Epithelial cell of esophagus (primary cell): ENCODE results near the gene INTS13.
"Not testable (repeated sequence)": the region's sequence is repeated elsewhere in the genome, so short reads cannot be mapped to it uniquely, and the experiment has no call there.

Experiments
- DNase-seq: peaks from one replicate; pipeline ENCODE4 v3.0.0; 2010; ENCODE audit warnings: low read depth
- H3K4me3 ChIP-seq: 2 replicates; pipeline ENCODE4 v1.5.1; 2011; ENCODE audit warnings: mild to moderate bottlenecking, low read length, control low read depth
- TF ChIP-seq, protein P1 (sequence below): IDR thresholded peaks from 2 replicates; pipeline ENCODE4 v1.5.1; 2011; ENCODE audit warnings: low read depth, mild to moderate bottlenecking, low read length, control low read depth, inconsistent platforms; ENCODE audit not compliant: insufficient read depth; ENCODE audit errors: missing control alignments

Gene INTS13

DNA sequence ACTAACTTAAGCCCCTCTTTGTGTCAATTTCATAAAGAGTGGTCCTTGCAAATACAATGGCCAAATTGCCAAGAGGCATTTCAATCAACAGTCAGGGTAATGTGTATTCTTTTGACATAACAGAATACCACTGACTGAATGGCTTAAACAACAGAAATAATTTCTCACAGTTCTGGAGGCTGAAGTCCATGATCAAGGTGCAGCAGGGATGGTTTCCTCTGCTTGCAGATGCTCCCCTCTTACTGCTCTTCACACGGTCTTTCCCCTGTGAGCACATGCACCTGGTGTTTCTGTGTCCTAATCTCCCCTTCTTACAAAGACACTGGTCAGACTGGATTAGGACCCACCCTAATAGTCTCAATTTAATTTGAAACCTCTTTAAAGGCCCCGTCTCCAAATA is 32.4 kb upstream of the INTS13 start:
- H3K4me3 ChIP-seq = no peak overlapping the region
- DNase-seq = no peak
- TF ChIP-seq, protein P1, sequence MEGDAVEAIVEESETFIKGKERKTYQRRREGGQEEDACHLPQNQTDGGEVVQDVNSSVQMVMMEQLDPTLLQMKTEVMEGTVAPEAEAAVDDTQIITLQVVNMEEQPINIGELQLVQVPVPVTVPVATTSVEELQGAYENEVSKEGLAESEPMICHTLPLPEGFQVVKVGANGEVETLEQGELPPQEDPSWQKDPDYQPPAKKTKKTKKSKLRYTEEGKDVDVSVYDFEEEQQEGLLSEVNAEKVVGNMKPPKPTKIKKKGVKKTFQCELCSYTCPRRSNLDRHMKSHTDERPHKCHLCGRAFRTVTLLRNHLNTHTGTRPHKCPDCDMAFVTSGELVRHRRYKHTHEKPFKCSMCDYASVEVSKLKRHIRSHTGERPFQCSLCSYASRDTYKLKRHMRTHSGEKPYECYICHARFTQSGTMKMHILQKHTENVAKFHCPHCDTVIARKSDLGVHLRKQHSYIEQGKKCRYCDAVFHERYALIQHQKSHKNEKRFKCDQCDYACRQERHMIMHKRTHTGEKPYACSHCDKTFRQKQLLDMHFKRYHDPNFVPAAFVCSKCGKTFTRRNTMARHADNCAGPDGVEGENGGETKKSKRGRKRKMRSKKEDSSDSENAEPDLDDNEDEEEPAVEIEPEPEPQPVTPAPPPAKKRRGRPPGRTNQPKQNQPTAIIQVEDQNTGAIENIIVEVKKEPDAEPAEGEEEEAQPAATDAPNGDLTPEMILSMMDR = no peak

DNA sequence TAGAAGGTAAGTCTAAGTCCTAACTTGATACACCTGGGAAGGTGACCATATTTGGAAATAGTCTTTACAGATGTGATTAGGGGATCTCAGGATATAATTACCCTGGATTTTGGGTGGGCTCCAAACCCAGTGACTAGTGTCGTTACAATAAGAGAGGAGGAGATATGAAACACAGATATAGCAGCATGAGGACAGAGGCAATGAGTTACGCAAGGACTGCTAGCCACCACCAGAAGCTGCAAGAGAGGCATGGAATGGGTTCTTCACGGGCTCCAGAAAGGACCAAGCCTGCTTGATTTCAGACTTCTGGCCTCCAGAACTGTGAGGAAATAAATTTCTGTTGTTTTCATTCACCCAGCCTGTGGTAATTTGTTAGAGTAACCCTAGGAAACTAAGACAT is 29.1 kb upstream of the INTS13 start:
- H3K4me3 ChIP-seq = no peak overlapping the region
- TF ChIP-seq, protein P1 = no peak
- DNase-seq = no peak

DNA sequence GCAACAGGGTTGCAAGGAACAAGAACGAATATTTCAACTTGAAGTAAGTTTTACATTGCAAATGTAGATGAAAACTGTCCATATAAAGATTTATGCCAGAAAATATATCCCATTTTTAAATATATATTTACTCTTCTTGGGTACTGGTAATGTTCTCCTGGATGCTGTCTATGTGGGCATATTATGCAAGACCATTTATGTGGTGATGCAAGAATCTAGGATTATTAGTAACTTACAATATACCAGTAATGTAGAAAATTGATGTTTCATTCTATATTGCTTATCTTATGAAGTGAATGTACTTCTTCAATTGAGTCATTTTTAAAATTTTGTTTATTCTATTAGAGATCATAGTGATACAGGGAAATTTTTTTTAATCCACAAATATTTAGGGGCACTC is 25.6 kb upstream of the INTS13 start:
- DNase-seq = no peak
- TF ChIP-seq, protein P1 = no peak
- H3K4me3 ChIP-seq = no peak overlapping the region

DNA sequence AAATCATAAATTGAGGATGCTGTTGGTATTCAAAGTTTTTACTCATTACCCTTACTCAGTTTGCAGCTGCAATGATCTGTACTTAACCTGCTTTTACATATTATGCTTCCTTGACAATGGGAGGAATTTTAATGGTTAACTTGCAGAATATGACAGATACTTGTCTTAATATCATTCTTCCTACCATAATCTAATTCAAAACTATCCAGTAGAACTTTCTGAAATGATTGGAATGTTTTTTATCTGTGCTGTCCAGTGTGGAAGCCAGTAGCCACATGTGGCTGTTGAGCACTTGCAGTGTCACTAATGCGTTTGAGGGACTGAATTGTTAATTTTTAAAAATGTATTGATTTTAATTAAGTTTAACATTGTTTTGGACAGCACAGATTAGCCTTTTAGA is 24.0 kb upstream of the INTS13 start:
- H3K4me3 ChIP-seq = no peak overlapping the region
- TF ChIP-seq, protein P1 = no peak

DNA sequence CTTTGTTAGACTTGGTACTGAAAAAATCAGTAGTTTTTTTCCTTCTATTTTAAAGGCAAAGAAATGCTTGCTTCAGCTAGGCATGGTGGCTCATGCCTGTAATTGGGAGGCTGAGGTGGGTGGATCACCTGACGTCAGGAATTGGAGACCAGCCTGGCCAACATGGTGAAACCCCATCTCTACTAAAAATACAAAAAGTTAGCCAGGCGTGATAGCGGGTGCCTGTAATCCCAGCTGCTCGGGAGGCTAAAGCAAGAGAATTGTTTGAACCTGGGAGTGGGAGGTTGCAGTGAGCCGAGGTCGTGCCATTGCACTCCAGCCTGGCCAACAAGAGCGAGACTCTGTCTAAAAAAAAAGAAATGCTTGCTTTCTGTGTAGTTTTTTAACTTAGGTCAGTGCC is 23.6 kb upstream of the INTS13 start:
- DNase-seq, H3K4me3 ChIP-seq: not testable (repeated sequence)

More for the DNA sequence above, 24.0 kb upstream of the INTS13 start:
- no peak for DNase-seq

DNA sequence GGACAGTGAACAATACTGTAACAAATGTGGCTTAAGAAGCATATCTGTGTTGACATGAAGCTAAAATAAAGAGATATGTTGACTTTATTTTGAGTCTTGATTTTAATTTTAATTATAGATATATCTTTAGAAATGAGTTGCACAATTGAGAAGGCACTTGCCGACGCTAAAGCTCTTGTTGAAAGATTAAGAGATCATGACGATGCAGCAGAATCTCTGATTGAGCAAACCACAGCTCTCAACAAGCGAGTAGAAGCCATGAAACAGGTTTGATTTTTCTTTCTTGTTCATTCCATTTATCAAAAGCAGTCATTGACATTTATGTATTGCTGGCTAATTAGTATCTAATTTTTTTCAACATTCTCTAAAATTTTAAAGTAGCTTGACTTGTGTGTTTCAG is 16.2 kb upstream of the INTS13 start:
- H3K4me3 ChIP-seq = no peak overlapping the region
- TF ChIP-seq, protein P1 = no peak
- DNase-seq = no peak

DNA sequence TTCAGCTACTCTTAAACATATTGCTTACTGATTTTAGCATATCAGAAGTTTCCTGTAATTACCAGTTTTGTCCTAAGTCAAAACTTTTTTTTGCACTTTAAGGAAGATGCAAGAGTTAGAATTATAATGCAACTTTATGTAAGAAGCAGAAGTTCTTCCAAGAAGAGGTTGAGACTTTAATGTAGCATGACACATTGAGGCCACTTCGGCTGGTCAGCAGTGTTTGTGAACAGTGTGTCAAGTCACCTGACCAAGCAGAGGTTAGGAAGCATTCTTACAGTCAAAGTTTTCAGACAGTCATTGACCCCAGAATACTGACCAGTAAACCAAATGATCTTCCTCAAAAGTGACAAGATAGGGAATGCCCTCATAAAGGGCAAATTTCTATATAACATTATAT is 15.7 kb upstream of the INTS13 start:
- no peak overlapping the region for H3K4me3 ChIP-seq
- no peak for DNase-seq
- TF ChIP-seq, protein P1 = no peak

DNA sequence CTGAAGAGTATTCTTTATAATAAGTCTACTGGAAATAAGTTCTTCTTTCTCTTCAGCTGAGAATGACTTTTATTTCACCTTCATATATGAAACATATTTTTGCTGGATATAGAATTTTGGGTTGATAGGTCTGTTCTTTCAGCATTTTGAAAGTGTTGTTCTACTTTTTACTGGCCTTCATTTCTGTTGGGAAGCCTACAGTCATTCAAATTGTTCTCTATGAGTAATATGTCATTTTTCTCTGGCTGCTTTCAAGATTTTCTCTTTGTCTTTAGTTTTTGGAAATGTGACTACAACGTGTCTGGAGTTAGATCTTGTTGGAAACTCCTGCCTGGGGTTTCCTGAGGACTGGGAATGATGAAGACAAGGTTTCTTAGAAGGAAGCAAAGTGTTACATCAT is 10.5 kb upstream of the INTS13 start:
- no peak overlapping the region for H3K4me3 ChIP-seq
- TF ChIP-seq, protein P1 = no peak

More for the DNA sequence above, 10.5 kb upstream of the INTS13 start:
- DNase-seq = no peak
